SK-N-SH treated with all-trans-retinoic acid at 6 μM for 48 hours (cell line): ENCODE results near the gene HABP2.

Experiments used
- SNAI2 ChIP-seq: fragments of 250-450 bp; sonication (Bioruptor Pico); IDR thresholded peaks from 2 replicates; pipeline ENCODE4 v1.5.0; 2020; ENCODE audit warnings: mild to moderate bottlenecking, moderate library complexity
- TF ChIP-seq, protein P1 (sequence below): fragments of 250-450 bp; sonication (Bioruptor Pico); IDR thresholded peaks from 2 replicates; pipeline ENCODE4 v1.5.0; 2020; ENCODE audit warnings: mild to moderate bottlenecking, moderate library complexity

DNA sequence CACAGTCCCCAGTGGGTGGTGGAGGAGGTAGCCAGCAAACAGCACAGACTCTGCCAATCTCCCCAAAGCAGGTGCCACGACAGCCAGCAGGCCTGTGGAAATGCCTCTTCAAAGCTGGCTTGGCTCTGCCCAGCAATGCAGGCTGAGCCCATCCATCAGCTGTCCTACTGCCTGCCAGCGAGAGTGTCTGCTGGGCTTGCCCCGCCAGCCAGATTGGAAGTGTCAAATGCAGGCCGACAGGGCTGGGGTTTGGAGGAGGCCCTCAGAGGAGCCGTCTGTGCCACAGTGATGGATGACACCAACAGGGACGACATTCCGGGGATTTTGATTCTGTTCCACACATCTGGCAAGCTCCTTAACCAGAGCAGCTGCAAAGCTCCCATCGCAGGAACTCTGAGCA lies 16.7 kb downstream of the HABP2 start:
- TF ChIP-seq, protein P1, sequence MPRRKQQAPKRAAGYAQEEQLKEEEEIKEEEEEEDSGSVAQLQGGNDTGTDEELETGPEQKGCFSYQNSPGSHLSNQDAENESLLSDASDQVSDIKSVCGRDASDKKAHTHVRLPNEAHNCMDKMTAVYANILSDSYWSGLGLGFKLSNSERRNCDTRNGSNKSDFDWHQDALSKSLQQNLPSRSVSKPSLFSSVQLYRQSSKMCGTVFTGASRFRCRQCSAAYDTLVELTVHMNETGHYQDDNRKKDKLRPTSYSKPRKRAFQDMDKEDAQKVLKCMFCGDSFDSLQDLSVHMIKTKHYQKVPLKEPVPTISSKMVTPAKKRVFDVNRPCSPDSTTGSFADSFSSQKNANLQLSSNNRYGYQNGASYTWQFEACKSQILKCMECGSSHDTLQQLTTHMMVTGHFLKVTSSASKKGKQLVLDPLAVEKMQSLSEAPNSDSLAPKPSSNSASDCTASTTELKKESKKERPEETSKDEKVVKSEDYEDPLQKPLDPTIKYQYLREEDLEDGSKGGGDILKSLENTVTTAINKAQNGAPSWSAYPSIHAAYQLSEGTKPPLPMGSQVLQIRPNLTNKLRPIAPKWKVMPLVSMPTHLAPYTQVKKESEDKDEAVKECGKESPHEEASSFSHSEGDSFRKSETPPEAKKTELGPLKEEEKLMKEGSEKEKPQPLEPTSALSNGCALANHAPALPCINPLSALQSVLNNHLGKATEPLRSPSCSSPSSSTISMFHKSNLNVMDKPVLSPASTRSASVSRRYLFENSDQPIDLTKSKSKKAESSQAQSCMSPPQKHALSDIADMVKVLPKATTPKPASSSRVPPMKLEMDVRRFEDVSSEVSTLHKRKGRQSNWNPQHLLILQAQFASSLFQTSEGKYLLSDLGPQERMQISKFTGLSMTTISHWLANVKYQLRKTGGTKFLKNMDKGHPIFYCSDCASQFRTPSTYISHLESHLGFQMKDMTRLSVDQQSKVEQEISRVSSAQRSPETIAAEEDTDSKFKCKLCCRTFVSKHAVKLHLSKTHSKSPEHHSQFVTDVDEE, result no peak
- TF ChIP-seq SNAI2 (CRISPR knock-in tag), result no peak
